A673 (cell line): ENCODE measurements around the gene RBCK1.

Source experiments
- CTCF ChIP-seq: fragments of 300-800, 200-600 bp; sonication (generic); conservative IDR thresholded peaks from 2 replicates; pipeline ENCODE4 v1.5.1; 2017; ENCODE audit warnings: low read depth, mild to moderate bottlenecking, antibody characterized with exemption, low read length, moderate library complexity, mixed read lengths
- EZH2 ChIP-seq: fragments of 200-600 bp; sonication (generic); IDR thresholded peaks from 2 replicates; pipeline ENCODE4 v1.6.1; 2017; ENCODE audit warnings: borderline replicate concordance, low read depth, mild to moderate bottlenecking, mixed read lengths, antibody characterized with exemption, low read length; ENCODE audit not compliant: poor library complexity, severe bottlenecking

GRCh38 chr20:404088-404487 is 4.0 kb upstream of the RBCK1 start:
- no peak for TF ChIP-seq CTCF
- no peak for TF ChIP-seq EZH2
